CD4-positive, alpha-beta T cell treated with Interleukin-17A for 1 hour (primary cell): Measurements from ENCODE around the gene DEDD.

Experiments used
- DNase-seq: peaks from one replicate; pipeline ENCODE4 v3.0.0-alpha.2; 2020

Gene DEDD

GRCh38 chr1:161091093-161091492 is 41.4 kb downstream of the DEDD start:
- no peak for DNase-seq

DNA sequence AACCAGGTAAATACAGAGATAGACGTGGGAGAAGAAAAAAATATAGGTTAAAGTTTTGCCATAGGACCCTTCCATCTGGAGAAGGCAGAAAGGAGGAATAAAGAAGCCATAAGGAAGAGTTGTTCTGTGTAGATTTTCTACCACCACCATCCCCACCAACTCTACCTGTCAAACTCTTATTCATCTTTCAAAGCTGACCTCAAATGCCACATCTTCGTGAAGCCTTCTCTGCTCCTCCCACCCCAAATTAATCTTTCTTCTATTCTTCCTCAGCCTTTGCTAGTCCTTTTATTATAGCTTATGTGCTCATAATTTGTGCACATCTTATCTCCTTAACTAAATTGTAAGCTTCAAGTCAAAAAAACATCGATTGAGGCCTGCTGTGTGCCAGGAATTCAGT is 41.9 kb downstream of the DEDD start:
- no peak for DNase-seq

- no peak for DNase-seq
These were observed 42.5 kb downstream of the DEDD start for GRCh38 chr1:161089938-161090337.

DNA sequence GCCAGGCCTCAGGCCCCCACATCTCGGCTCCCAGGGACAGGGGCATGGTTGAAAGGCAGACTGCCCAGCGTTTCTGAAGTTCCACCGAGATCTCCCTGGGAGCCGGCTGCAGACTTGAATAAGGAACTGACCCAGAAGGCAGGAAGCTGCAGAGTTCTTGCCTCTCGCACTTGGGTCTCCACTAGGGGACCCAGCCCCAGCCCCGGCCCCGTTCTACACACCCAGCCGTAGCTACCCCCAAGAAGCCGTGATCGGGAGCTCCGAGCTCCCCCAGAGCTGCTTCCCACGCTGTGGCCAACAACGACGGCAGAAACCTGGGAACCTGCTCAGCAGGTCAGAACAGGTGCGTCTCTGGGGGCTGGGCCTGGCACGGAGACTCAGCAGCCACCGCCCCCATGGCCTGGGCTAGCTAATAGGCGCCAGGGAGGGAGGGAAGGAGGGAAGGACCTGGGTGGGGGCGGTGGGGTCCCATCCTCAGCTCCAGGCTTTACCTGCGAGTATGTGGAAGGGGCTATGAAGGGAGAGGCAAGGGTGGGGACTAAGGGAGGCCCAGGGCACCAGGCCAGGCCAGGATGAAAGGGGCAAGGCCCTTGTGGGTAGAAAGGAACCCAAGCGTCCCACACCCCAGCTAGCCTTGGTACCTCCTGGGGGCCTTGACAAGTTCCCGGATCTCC is 43.1 kb downstream of the DEDD start, which contains the start of gene NECTIN4:
NECTIN4 (minus strand) TSS at position 308 of the 674 bp plus-strand sequence; CDS start at position 46, 262 bp downstream.
- DNase-seq, result no peak

DNA sequence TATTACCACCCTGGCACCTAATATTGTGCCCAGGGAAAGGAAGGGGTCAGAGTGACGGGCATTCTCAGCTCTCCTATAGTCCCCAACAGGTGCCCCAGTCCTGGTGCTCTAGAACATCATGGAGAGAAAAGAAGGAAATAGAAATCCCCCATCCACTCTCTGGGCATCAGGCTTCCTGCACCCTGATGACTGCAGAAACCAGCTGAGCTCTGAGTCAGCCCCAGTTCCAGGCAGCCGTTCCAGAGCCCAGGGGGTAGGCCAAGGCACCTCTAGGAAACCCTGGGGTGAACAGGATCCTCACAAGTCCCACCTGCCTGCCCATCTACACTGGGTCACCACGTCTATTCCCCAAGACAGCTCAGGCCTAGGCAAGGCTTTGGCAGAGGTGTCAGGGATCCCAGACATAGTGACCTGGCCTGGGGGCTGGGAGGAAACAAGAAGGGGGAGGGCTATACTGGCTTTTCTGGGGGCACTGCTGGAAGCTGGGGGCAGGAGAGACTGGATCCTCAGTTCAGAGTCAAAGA is 43.8 kb downstream of the DEDD start:
- no peak for DNase-seq

DNA sequence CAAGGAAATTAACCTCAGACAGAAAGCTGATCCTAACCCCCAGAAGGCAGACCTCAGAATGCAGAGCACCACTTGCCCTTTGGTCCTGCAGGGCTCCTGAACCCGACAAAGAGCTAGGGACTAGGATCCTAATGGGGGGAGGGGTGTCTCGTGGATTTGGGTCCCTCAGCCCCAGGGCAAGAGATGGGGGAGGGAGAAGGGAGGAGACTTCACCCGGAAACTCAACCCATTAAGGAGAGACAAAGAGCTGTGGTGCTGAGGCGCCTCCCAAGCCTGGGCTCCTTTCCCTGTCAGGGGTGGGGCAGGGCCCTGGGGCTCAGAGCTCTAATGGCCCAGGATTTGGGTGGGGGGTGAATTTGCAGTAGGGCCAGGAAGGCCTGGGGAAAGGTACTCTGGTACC is 46.0 kb downstream of the DEDD start:
- DNase-seq, result no peak

- no peak for DNase-seq
These were observed 47.3 kb downstream of the DEDD start for GRCh38 chr1:161085165-161085564.

- no peak for DNase-seq
These were observed 47.9 kb downstream of the DEDD start for GRCh38 chr1:161084597-161084988.

DNA sequence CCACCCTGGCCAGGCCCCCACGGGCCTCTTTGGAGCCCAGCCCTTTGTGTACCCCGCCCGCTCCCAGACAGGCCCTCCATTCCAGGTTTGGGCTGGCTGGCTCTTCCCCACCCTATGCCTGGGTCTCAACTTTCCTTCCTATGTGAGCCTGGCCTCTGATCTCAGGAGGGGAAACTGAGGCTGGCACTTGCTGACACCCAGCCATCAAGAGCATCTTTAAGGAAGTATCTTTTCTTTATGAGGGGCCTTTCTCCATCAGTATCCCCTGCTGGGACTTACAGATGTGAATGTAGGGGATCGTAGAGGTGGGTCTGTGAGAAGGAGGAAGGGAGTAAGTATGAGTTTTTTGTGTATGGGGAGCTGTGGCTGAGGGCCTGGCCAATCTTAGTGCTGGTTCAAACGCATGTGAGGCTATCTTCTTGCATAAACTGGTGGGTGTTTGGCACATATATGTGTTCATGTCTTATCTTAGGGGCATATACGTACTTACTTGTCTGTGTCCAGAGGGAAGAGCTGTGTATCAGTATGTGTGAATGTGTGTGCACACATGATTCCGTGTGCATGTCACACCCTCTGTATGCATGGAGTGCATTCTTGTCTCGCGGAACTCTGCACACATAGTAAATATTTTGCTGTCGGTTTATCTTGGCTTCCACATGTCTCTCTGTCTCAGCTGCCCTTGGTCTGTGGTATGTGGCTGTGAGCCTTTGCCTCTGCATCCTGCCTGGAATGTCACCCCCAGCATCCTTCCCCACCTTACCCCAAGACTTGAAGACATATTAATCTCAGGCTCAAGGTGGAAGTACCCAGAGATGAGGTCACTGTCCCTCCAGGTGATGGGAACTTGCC is 48.5 kb downstream of the DEDD start:
- DNase-seq, result no peak

GRCh38 chr1:161082996-161083747 is 49.3 kb downstream of the DEDD start:
- peak; percentile 22 for DNase-seq

DNA sequence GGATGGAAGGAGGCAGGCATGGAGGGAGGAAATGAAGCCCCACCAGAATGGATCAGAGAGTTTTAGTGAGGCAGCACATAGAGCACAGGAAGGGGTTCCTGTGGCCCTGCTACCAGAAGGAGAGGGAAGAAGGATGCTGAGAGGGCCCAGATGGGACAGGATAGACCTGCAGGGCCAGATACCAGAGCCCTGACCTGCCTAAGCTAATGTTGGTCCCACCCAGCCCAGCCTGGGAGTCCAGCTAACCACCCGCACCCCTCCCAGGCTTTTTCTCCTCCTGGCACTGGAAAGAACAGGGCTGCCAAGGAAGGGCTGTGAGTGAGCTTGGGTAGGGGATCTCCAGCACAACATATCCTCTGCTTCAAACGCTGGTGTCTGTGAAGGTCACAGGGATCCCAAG is 50.0 kb downstream of the DEDD start:
- DNase-seq, result no peak

DNA sequence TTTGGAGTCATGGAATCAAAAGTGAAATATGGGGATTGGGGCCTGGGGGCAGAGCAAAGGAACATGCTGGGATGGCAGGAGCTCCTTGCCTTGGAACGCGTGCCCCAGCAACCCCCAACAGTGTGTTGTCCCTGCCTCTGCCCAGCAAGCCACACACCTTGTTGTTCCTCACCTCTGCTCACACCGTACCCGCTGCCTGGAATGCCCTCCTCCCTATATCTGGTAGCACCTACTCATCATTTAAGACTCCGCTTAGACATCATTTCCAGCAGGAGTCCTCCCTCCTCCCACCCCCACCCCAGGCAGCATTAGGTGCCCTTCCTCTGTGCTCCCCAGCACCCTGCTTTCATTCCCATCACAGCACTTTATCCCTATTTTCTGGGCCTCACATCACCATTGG is 50.9 kb downstream of the DEDD start:
- DNase-seq, result no peak

DNA sequence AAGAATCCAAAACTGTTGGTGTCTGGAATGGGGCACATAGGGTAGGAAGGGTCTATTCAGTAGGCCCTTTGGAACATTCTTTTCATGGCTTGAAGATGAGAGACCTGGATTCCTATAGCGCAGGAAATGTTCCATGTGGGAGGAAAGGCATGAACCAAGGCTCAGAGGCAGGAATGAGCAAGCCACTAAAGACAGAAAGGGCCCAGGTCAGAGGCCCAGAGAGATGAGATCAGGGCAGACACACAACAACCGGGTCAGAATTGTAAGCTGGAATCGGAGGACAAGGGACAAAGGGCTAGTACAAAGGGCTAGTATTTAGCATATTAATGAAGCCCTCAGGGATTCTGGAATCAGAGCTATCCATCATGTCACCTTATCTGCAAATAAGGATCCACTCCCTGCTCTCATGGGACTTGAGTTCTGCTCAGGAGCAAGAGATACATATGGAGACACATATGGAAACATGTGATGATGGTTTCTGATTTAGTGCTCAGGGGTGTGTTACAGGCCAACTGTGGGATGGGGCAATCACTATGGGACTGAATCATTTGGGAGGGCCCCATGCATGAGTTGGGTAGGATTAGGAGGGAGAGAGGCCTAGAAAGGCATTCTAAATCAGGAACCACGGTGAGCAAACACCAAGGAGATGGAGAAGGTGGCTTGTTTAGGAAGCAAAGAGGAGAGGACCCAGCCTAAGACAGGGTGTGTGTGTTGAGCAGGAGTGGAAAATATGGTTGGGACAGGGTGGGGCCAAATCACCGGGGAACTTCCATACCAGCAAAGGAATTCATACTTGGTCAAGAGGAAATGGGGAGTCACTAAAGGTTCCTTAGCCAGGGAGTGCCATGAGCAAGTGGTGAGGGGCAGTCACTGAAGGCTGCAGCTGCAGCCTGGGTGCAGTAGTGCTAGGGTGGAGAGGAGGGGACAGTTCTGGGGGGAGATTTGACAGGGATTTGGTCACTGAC is 51.7 kb downstream of the DEDD start:
- DNase-seq, result no peak

DNA sequence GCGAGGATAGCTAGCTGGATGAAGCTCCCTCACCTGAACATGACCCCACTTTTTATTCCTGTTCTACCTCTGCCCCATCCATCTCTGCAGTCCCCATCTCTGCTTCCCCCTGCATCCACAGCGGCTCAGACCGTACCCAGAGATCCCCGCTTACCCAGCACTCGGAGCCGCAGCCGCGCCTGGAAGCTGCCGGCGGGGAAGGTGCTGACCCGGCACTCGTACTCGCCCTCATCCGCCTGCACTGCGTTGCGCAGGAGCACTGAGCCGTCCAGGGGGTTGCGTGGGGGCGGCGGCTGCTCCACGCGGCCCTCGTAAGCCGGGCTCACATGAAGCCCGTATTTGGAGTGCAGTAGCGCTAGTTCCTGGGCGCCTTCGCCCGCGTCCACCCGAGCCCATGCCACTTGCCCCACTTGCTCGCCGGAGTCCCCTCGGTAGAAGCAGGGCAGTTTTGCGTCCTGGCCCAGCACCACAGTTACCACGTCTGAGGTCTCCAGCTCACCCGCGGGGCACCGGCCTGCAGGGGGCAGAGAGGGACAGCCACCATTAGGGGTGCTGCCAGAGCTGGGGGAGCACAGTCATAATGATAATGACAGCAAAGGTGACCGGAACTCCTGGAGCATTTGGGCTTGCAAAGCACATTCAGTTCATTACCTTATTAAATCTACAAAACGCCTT is 52.9 kb downstream of the DEDD start:
- no peak for DNase-seq

DNA sequence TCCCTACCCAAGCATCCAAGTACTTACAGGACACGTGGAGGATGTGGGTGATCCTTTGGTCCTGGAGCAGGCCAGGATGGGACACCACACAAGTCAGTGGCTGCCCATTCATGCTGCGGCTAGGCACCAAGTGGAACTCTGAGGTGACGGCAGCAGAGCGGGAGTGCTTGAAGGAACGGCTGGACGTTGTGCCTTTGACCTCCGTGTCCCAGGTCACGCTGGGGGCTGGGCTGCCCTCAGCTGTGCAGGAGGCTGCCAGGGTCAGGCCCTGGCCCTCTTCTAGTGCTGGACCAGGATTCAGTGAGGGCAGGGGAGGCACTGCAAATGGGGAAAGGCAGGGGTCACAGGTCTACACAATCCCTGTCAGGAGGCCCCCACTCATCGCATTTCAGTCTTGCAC is 55.0 kb downstream of the DEDD start:
- DNase-seq, result no peak

DNA sequence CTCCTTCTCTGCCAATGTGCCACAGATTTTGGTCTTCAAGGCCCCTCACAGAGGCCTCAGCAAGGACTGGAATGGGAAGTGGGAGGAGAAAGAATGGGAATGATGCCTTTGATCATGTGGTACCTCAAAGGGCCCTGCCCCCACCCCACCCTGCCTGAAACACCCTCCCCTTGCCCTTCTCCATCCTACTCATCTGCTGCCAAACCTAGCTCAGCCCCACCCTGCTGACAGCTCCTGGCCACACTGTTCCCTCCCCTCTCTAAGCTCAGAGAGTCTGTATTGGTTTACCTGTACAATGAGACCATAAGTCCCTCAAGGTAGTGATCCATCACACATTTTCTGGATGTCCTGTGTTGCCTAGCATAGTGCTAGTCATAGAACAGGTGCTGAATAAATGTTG is 56.1 kb downstream of the DEDD start:
- DNase-seq, result no peak

DNA sequence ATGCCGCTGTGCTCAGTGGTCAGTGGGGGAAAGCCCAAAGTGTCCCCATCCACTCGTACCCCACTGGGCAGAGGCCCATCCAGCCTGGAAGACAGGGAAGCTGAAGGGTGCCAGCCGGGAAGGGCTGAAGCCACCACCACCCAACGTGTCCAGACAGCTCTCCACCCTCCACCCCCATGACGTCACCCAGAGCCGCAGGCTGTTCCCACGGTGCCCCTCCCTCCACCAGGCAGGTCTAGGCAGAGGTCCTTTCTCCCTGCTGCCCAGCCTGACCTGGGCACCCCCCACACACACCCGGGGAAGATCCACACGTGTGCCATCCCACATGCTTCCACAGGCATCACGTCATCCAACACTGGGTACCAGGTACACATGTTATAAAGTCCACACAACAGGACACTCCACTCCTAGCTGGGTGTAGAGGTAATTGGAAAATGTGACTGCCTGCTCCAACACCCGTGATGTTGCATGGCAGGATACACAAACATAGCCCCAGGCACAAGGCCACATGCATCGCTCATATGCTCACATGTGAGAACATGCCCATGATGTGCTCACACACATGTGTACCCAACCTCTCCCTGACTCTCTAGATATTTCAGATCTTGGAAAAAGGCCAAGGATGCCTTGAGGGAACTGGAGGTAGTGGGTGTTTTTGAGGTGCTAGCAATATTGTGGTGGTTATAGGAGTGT is 57.6 kb downstream of the DEDD start:
- DNase-seq, result no peak

DNA sequence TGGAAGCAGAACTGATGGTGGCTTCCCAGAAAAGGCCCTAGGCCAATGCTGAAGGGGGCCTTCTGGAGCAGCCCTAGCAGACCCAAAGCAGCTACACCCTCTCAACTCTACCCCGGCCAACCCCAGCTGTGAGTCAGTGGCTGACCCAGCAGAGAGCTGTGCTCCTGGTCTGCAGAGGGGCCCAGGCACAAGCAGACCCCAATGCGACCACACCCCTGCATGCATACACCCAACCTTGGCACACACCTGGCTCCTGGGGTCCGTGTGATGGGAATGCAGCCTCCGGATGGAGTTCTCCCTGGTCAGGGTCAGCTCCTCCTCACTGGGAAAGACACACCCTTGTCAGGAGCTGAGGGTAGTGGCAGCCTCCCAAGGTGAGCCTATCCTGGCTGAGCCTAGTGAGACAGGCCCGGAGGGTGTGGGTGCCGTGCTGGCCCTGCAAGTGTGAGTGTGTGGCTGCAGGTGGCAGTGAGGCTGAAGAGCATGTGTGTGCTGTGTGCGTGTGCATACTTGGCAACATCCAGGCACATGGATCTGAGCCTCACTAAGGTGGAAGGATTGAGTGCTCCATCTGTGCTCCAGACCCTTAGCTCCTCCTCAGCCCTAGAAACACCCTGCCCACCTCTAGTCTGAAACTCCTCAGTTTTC is 58.9 kb downstream of the DEDD start:
- DNase-seq, result no peak

- DNase-seq, result no peak
These were observed 59.6 kb downstream of the DEDD start for GRCh38 chr1:161072751-161073449.

DNA sequence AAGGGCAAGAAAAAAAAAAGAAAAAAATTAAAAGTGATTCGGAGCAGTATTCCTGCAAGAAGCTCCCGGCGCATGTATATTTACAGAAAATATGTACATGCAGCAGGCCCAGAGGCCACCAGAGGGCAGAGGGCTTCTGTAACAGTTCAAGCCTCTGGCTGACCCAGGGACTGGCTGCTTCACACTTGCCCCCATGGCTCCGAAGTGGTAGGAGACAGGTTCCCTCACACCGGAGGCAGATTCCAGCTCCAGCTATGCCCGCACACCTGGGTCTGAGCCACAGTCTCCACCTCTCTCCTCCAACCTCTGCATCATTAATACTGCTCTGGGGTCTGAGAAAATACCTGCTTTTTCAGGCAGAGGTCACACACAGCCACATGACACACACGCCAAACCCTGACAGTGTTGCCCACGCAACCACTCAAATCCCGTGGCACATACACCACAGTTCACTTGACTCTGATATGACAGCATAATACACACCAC is 60.5 kb downstream of the DEDD start:
- DNase-seq, result peak; percentile 58
